Measurements from ENCODE around the gene GKN2. TPM values are rescaled to one million over a fixed set of nuclear protein-coding genes. Genes with fewer than 3 reads are reported as not detected.

Gene GKN2
- total and polyA plus RNA-seq, 2 of the 13 experiments (the other 11 are each of a cell fraction or from before 2014, with no cell fraction given): not detected

- TF ChIP-seq HNF4G (IDR thresholded peaks at IDR 0.05; ENCODE audit: borderline replicate concordance, low read depth, low read length) (no peak), HNF4G (CRISPR knock-in tag; IDR thresholded peaks at IDR 0.05; ENCODE audit: borderline replicate concordance, low read depth) (no peak), POLR2A (IDR thresholded peaks at IDR 0.05; ENCODE audit: insufficient read depth in 1 of 2, low read depth in 2 of 2, low read length in 2 of 2) (no peak), MXD3 (CRISPR knock-in tag; IDR thresholded peaks at IDR 0.05) (no peak), ZNF276 (CRISPR knock-in tag; IDR thresholded peaks at IDR 0.05; ENCODE audit: low read depth) (no peak), KLF15 (CRISPR knock-in tag; IDR thresholded peaks at IDR 0.05; ENCODE audit: borderline replicate concordance) (no peak), ARNTL (CRISPR knock-in tag; IDR thresholded peaks at IDR 0.05) (no peak), KMT2B (CRISPR knock-in tag; IDR thresholded peaks at IDR 0.05) (no peak), SALL2 (CRISPR knock-in tag; IDR thresholded peaks at IDR 0.05) (no peak), NFIC (IDR thresholded peaks at IDR 0.05; ENCODE audit: low read length) (no peak), ZFP36L2 (CRISPR knock-in tag; IDR thresholded peaks at IDR 0.05) (no peak), GATAD1 (CRISPR knock-in tag; IDR thresholded peaks at IDR 0.05) (no peak), ASH2L (IDR thresholded peaks at IDR 0.05; ENCODE audit: insufficient read length, low read depth, low read length) (peak; percentile 37), ZNF10 (CRISPR knock-in tag; IDR thresholded peaks at IDR 0.05; ENCODE audit: borderline replicate concordance, low read depth) (no peak), FOXP1 (IDR thresholded peaks at IDR 0.05) (peak; percentile 48; the same call in 1 of the 2 replicates), FOXP1 (CRISPR knock-in tag; IDR thresholded peaks at IDR 0.05) (no peak), MYC (CRISPR knock-in tag; IDR thresholded peaks at IDR 0.05; ENCODE audit: borderline replicate concordance) (no peak), GATAD2A (CRISPR knock-in tag; IDR thresholded peaks at IDR 0.05) (0 out of 2 replicates have a peak, but pooled peaks have one; percentile 26), YEATS4 (CRISPR knock-in tag; IDR thresholded peaks at IDR 0.05; ENCODE audit: borderline replicate concordance) (no peak), STAT5B (CRISPR knock-in tag; IDR thresholded peaks at IDR 0.05) (no peak), SRY (CRISPR knock-in tag; IDR thresholded peaks at IDR 0.05) (no peak), DPF2 (CRISPR knock-in tag; IDR thresholded peaks at IDR 0.05; ENCODE audit: borderline replicate concordance, low read depth) (no peak), XRCC5 (optimal IDR thresholded peaks at IDR 0.05; ENCODE audit: low read length) (peak; percentile 57), PHB2 (IDR thresholded peaks at IDR 0.05; ENCODE audit: partially characterized antibody) (no peak), SMARCE1 (IDR thresholded peaks at IDR 0.05; ENCODE audit: borderline replicate concordance) (no peak), ZNF597 (CRISPR knock-in tag; IDR thresholded peaks at IDR 0.05) (no peak), ZNF7 (CRISPR knock-in tag; IDR thresholded peaks at IDR 0.05) (peak; percentile 22; the same call in 1 of the 2 replicates), ZNF839 (CRISPR knock-in tag; IDR thresholded peaks at IDR 0.05; ENCODE audit: borderline replicate concordance) (no peak), ZFX (CRISPR knock-in tag; IDR thresholded peaks at IDR 0.05; ENCODE audit: low read depth) (no peak), SOX6 (IDR thresholded peaks at IDR 0.05) (no peak), SOX6 (CRISPR knock-in tag; IDR thresholded peaks at IDR 0.05) (peak; percentile 46; the same call in 1 of the 2 replicates), CENPT (CRISPR knock-in tag; IDR thresholded peaks at IDR 0.05; ENCODE audit: low read depth) (no peak)
Observed at GRCh38 chr2:68993660-68994059, 41.0 kb upstream of the GKN2 start (continued).
